ENCODE data around the gene ERG.

ERG gene

DNA sequence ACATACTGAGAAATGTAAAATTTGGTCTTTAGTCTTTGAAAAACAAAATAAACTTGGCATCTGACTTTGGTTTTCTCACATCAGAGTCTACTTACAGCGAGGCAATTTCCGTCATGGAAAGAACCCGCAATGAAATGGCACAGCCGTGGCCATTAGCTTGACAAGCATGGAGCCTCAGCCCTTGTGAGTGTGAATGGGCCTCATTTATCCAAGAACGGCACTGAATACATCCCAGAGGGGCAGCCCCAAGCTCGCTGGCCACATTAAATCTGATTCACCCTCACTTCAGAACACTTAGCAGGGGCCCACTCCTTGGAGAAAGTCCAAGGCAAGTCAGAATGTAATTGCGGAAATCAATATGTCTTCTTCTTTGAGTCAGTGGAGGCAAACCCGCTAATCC, 64.8 kb downstream of the ERG start:
- DNase-seq (ENCODE audit: low read depth): no peak
- TF ChIP-seq, protein P1, sequence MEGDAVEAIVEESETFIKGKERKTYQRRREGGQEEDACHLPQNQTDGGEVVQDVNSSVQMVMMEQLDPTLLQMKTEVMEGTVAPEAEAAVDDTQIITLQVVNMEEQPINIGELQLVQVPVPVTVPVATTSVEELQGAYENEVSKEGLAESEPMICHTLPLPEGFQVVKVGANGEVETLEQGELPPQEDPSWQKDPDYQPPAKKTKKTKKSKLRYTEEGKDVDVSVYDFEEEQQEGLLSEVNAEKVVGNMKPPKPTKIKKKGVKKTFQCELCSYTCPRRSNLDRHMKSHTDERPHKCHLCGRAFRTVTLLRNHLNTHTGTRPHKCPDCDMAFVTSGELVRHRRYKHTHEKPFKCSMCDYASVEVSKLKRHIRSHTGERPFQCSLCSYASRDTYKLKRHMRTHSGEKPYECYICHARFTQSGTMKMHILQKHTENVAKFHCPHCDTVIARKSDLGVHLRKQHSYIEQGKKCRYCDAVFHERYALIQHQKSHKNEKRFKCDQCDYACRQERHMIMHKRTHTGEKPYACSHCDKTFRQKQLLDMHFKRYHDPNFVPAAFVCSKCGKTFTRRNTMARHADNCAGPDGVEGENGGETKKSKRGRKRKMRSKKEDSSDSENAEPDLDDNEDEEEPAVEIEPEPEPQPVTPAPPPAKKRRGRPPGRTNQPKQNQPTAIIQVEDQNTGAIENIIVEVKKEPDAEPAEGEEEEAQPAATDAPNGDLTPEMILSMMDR (IDR thresholded peaks at IDR 0.05; ENCODE audit: low read length, missing control alignments): no peak
- no peak overlapping the region for H3K4me3 ChIP-seq (replicated peaks; ENCODE audit: low read depth, low read length)

DNA sequence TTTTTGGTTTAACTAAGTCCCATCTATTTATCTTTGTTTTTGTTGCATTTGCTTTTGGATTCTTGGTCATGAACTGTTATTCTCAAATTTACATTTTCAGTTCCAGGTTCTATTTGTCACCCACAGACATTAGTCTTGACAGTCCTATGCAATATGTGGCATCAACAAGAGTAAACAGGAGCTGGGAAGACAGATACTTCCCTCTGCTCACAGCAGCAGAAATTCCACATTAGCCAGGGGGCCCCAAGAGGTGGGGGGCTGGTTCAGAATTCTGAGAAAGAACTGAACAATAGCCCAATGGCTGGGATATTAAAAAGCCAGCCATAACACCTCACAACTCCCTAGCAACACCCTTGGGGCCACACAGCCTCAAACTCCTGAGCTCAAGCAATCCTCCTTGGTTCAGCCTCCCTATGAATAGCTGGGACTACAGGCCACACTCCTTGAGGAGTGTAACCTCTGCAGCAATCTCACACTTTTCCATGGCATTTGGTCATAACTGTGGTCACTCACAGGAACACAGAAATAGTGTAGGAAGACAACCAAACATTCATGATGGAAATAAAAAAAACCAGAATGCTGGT, 67.8 kb downstream of the ERG start:
- no peak overlapping the region for H3K4me3 ChIP-seq (replicated peaks; ENCODE audit: low read depth, low read length)
- no peak for DNase-seq (ENCODE audit: low read depth)
- TF ChIP-seq, protein P1 (IDR thresholded peaks at IDR 0.05; ENCODE audit: low read length, missing control alignments): no peak

GRCh38 chr21:38429011-38429410, 69.3 kb downstream of the ERG start:
- DNase-seq (ENCODE audit: low read depth): no peak
- no peak overlapping the region for H3K4me3 ChIP-seq (replicated peaks; ENCODE audit: low read depth, low read length)
- TF ChIP-seq, protein P1 (IDR thresholded peaks at IDR 0.05; ENCODE audit: low read length, missing control alignments): no peak

GRCh38 chr21:38428211-38428610, 70.1 kb downstream of the ERG start:
- no peak overlapping the region for H3K4me3 ChIP-seq (replicated peaks; ENCODE audit: low read depth, low read length)
- DNase-seq (ENCODE audit: low read depth): no peak
- TF ChIP-seq, protein P1 (IDR thresholded peaks at IDR 0.05; ENCODE audit: low read length, missing control alignments): no peak

- no peak for DNase-seq (ENCODE audit: low read depth)
- TF ChIP-seq, protein P1 (IDR thresholded peaks at IDR 0.05; ENCODE audit: low read length, missing control alignments): no peak
- H3K4me3 ChIP-seq (replicated peaks; ENCODE audit: low read depth, low read length): no peak overlapping the region
Observed at GRCh38 chr21:38424305-38425019, 73.8 kb downstream of the ERG start.

DNA sequence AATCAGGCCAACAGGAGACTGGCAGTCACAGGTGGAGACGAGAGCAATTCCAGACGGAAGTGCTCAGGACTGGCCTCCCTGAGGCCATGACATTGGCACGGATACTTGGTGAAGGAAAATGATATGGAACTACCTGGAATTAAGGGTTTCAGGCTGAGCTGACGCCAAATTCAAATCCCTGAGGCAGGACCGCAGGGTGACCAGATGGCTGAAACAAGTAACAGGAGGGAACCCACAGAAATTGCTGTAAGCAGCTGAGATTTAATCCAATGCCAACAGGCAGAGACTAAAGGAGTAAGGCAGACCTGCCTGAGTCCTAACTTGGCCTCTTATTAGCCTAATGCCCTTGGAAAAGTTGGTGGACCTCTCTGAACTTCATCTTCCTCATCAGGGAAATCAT, 76.2 kb downstream of the ERG start:
- TF ChIP-seq, protein P1 (IDR thresholded peaks at IDR 0.05; ENCODE audit: low read length, missing control alignments): no peak
- no peak overlapping the region for H3K4me3 ChIP-seq (replicated peaks; ENCODE audit: low read depth, low read length)
- no peak for DNase-seq (ENCODE audit: low read depth)

DNA sequence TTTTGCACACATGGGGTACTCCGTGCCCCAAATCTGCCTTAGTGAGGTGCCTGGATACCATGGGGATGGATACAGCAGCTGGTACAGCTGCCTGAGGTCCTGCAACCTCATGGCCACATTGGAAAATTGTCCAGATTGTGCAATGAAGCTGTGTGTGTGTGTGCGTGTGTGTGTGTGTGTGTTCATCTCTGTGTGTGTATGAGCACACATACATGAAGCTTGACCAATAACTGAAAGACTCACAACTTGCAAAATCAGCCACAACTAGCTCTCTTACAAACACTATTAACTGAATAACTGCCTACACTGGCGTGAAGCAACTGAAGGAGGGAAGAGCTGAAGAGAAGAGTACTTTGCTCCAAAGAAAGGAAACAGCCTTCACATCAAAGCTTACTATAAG, 78.1 kb downstream of the ERG start:
- H3K4me3 ChIP-seq (replicated peaks; ENCODE audit: low read depth, low read length): no peak overlapping the region

More for the DNA sequence above, 78.1 kb downstream of the ERG start:
- no peak for DNase-seq (ENCODE audit: low read depth)
- TF ChIP-seq, protein P1 (IDR thresholded peaks at IDR 0.05; ENCODE audit: low read length, missing control alignments): no peak
